Adrenal gland (tissue), 5 donors: Measurements from ENCODE around the gene ZBTB3.

ENCODE experiments used
- POLR2A ChIP-seq, 2 donors: fragments of 450-650 bp; IDR thresholded peaks; one replicate each; pipeline ENCODE4 v1.6.1; 2017; ENCODE audit warnings: antibody characterized with exemption in 2 of 2, mild to moderate bottlenecking in 2 of 2, moderate library complexity in 1 of 2
- TF ChIP-seq, protein P1 (sequence below), 6 experiments: fragments of 450-650 bp in 4 of 6; fragments of 200-600 bp in 2 of 6; sonication (generic) in 1 of 6; IDR thresholded peaks; 1 replicate in 5 of 6; 2 replicates in 1 of 6; pipeline versions ENCODE4 v1.5.1 to v1.8.0; 2016 to 2021; ENCODE audit warnings: antibody characterized with exemption in 6 of 6, mild to moderate bottlenecking in 2 of 6, moderate library complexity in 1 of 6
- donor health status: DM: no; HTN: no; CAD: no.

DNA sequence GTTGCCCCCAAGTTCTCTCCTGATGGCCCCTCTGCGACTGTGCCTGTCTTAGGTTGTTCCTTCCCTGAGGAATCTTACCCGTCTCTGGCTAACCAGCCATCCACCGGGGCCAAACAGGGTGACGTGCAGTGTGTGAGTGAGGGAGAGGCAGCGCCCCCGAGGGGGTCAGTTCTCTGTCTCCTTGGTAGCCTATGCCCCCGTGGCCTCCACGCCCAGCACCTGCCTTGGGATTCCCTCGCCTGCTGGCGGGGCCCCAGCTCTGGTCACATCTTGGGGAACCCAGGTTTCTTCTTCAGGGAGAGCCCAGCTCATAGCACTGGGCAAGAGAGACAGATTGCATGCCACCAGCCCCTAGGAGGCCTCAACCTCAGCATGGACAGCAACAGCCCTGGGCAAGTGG lies 45.5 kb upstream of the ZBTB3 start:
- TF ChIP-seq, protein P1, sequence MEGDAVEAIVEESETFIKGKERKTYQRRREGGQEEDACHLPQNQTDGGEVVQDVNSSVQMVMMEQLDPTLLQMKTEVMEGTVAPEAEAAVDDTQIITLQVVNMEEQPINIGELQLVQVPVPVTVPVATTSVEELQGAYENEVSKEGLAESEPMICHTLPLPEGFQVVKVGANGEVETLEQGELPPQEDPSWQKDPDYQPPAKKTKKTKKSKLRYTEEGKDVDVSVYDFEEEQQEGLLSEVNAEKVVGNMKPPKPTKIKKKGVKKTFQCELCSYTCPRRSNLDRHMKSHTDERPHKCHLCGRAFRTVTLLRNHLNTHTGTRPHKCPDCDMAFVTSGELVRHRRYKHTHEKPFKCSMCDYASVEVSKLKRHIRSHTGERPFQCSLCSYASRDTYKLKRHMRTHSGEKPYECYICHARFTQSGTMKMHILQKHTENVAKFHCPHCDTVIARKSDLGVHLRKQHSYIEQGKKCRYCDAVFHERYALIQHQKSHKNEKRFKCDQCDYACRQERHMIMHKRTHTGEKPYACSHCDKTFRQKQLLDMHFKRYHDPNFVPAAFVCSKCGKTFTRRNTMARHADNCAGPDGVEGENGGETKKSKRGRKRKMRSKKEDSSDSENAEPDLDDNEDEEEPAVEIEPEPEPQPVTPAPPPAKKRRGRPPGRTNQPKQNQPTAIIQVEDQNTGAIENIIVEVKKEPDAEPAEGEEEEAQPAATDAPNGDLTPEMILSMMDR (IDR thresholded peaks at IDR 0.05) = no peak
- no peak for TF ChIP-seq POLR2A (IDR thresholded peaks at IDR 0.05)
